Stomach (tissue), 9 donors: ENCODE data around the gene RAB3GAP1. TPM values are rescaled to one million over a fixed set of nuclear protein-coding genes. Genes with fewer than 3 reads are reported as not detected.

ENCODE experiments used
- DNase-seq, 2 donors: peaks; one replicate each; pipeline versions ENCODE4 v3.0.0 to v3.0.0-alpha.2; 2013 to 2019
- H3K27ac ChIP-seq, 5 donors: fragments of 200-600 bp in 4 of 5; sonication (generic) in 4 of 5; one replicate each; pipeline ENCODE4 v1.5.1; 2013 to 2019; ENCODE audit warnings: mild to moderate bottlenecking in 1 of 5, moderate library complexity in 1 of 5
- H3K27me3 ChIP-seq, 3 donors: fragments of 200-600 bp; sonication (generic); one replicate each; pipeline ENCODE4 v1.5.1; 2017 to 2019; ENCODE audit warnings: mixed run types in 1 of 3
- H3K36me3 ChIP-seq, 4 donors: fragments of 200-600 bp; sonication (generic); 1 replicate in 3 of 4; 2 replicates in 1 of 4; pipeline ENCODE4 v1.5.1; 2016 to 2019
- H3K4me1 ChIP-seq, 4 donors: fragments of 200-600 bp; sonication (generic); one replicate each; pipeline ENCODE4 v1.5.1; 2016 to 2019
- H3K4me3 ChIP-seq, 4 donors: fragments of 200-600 bp; sonication (generic) in 3 of 4; one replicate each; pipeline ENCODE4 v1.5.1; 2016 to 2019; ENCODE audit warnings: mild to moderate bottlenecking in 1 of 4
- H3K9me3 ChIP-seq, 4 donors: fragments of 200-600 bp; sonication (generic); one replicate each; pipeline ENCODE4 v1.5.1; 2016 to 2019
- CTCF ChIP-seq, 7 experiments: fragments of 450-650 bp in 4 of 7; fragments of 200-600 bp in 3 of 7; sonication (generic) in 3 of 7; IDR thresholded peaks; one replicate each; pipeline ENCODE4 v1.5.1; 2016 to 2019; ENCODE audit warnings: antibody characterized with exemption in 7 of 7, control low read depth in 2 of 7, mild to moderate bottlenecking in 1 of 7
- EP300 ChIP-seq: sonication (generic); formaldehyde crosslinking; IDR thresholded peaks from one replicate; pipeline ENCODE4 v1.6.1; 2017; ENCODE audit warnings: antibody characterized with exemption
- POLR2A ChIP-seq, 4 donors: fragments of 450-650 bp; IDR thresholded peaks; one replicate each; pipeline ENCODE4 v1.6.1; 2016; ENCODE audit warnings: antibody characterized with exemption in 4 of 4, control low read depth in 2 of 4, mild to moderate bottlenecking in 1 of 4, moderate library complexity in 1 of 4
- POLR2AphosphoS5 ChIP-seq, 3 donors: sonication (generic); formaldehyde crosslinking; IDR thresholded peaks; one replicate each; pipeline ENCODE4 v1.6.1; 2016; ENCODE audit warnings: antibody characterized with exemption in 3 of 3
- WGBS, 5 donors: extraction: QIAGEN DNeasy Blood & Tissue Kit in 3 of 5; methylation state at CpG; one replicate each; pipeline versions ENCODE4 v1.1.5 to v1.1.7; 2013 to 2018; 5-methylcytosine and 5-hydroxymethylcytosine counted together
- intact Hi-C: fragments of 100-400 bp; cut with DNase I; formaldehyde crosslinking; loops from one replicate; pipeline ENCODE4 v1.15.1; 2023; ENCODE audit warnings: low total_unique reads
- polyA plus RNA-seq, 3 donors: library from polyadenylated mRNA; stranded (reverse); fragments of 200-250 nt; gene quantifications; one replicate each; pipeline ENCODE4 v1.2.3, GENCODE V29; 2013
- total RNA-seq, 5 donors: library from RNA; depleted of rRNA; stranded (reverse); fragments of >200 nt; gene quantifications; one replicate each; pipeline versions ENCODE4 v1.1.0 to v1.2.3, GENCODE V29; 2014 to 2016
- donor health status: healthy with polysubstance abuse.
- donor health status: Bipolar disorder and iron deficiency.
- donor health status: healthy.

Gene RAB3GAP1
- total and polyA plus RNA-seq, 8 donors = 14.2 to 556 (median 32.1) TPM

DNA sequence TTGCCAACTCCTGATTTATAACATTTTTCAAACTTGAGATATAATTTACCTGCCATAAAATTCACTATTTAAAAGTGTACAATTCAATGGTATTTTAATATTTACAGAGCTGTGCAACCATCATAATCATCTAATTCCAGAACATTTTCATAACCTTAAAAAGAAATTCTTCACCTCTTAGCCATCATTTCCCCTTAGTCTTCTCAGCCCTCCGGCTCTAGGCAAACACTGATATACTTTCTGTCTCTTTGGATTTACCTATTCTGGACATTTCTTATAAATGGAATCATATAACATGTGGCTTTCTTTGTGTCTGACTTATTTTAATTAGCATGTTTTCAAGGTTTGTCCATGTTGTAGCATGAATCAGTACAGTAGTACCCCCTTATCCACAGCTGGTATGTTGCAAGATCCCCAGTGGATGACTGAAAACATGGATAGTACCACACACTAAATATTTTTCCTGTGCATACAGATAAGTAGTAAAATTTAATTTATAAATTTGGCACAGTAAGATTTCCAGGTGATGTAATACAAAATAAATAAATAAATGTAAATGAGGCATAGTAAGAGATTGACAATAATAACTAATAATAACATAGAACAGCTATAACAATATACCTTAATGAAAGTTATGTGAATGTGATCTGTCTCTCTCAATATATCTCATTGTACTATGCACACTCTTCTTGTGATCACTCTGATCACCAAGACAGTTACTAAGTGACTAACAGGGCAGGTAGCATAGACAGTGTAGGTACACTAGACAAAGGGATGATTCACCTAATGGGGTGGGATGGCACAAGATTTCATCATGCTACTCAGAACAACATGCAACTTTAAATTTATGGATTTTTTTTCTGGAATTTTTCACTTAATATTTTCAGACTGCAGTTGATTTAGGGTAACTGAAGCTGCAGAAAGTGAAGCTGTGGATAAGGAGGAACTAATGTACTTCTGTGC, 73.1 kb downstream of the RAB3GAP1 start:
- intact Hi-C loops = no loop called here
- peaks cover 25 to 74% (median 67%) of the 10 kb centered on the region in 4 donors for H3K36me3 ChIP-seq
- TF ChIP-seq CTCF (IDR thresholded peaks at IDR 0.05) (no peak), POLR2A (IDR thresholded peaks at IDR 0.05) (no peak), EP300 (no peak), POLR2AphosphoS5 (IDR thresholded peaks at IDR 0.05) (no peak)

DNA sequence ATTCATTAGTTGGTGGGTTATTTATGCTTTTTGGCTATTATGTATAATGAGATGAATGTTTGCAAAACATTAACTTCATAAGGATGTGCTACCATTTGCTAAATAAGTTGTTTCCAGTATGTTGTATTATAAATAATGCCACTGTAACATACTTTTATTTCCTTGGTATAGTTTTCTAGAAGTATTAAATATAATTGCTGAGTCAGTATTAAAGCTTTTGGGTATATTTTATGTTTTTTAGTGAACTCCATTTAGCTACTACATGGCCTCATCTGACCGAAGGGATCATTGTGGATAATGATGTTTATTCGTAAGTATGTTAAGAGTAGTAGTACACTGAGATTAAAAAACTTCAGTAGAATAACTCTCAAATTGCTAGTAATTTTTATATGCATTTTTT, 73.8 kb downstream of the RAB3GAP1 start:
- Histone ChIP-seq H3K27ac (no peak overlapping the region), H3K4me3 (no peak overlapping the region), H3K4me1 (peaks cover 0 to 20% (median 6%) of the 10 kb centered on the region in 4 donors), H3K9me3 (no peaks in the 10 kb centered on the region), H3K36me3 (peaks cover 29 to 76% (median 74%) of the 10 kb centered on the region in 4 donors), H3K27me3 (no peaks in the 10 kb centered on the region)
- no peak for DNase-seq
- 86 to 98% (median 96%) methylated on average over 2 of the region's 2 CpGs for WGBS, 5 donors
- intact Hi-C loops = no loop called here
- TF ChIP-seq EP300 = no peak
- TF ChIP-seq POLR2A (IDR thresholded peaks at IDR 0.05) = no peak
- no peak for TF ChIP-seq CTCF (IDR thresholded peaks at IDR 0.05)
- TF ChIP-seq POLR2AphosphoS5 (IDR thresholded peaks at IDR 0.05) = no peak

More for the DNA sequence above, 73.1 kb downstream of the RAB3GAP1 start:
- Histone ChIP-seq H3K27me3 (no peaks in the 10 kb centered on the region), H3K9me3 (no peaks in the 10 kb centered on the region), H3K4me3 (no peak overlapping the region), H3K4me1 (peaks cover 0 to 20% (median 11%) of the 10 kb centered on the region in 4 donors), H3K27ac (no peak overlapping the region)
- 87 to 97% (median 93%) methylated on average over 1 of the region's 1 CpG for WGBS, 5 donors
- DNase-seq = no peak

GRCh38 chr2:135130751-135131150, 78.7 kb downstream of the RAB3GAP1 start:
- H3K4me3 ChIP-seq = no peak overlapping the region
- no peaks in the 10 kb centered on the region for H3K4me1 ChIP-seq
- no peak for TF ChIP-seq POLR2AphosphoS5 (IDR thresholded peaks at IDR 0.05)
- TF ChIP-seq POLR2A (IDR thresholded peaks at IDR 0.05) = no peak
- no peak for TF ChIP-seq EP300
- no peak for TF ChIP-seq CTCF (IDR thresholded peaks at IDR 0.05)
- peaks cover 35 to 97% (median 89%) of the 10 kb centered on the region in 4 donors for H3K36me3 ChIP-seq
- DNase-seq = no peak
- 88 to 99% (median 95%) methylated on average over 2 of the region's 2 CpGs for WGBS, 5 donors
- H3K27me3 ChIP-seq = no peaks in the 10 kb centered on the region
- H3K9me3 ChIP-seq = no peaks in the 10 kb centered on the region
- intact Hi-C loops = no loop called here
- no peak overlapping the region for H3K27ac ChIP-seq

- Histone ChIP-seq H3K9me3 (no peaks in the 10 kb centered on the region), H3K27ac (no peak overlapping the region), H3K4me1 (no peaks in the 10 kb centered on the region), H3K36me3 (peaks cover 28 to 97% (median 89%) of the 10 kb centered on the region in 4 donors), H3K4me3 (no peak overlapping the region), H3K27me3 (no peaks in the 10 kb centered on the region)
- DNase-seq = no peak
- 84 to 94% (median 88%) methylated on average over 1 of the region's 1 CpG for WGBS, 5 donors
- intact Hi-C loops = no loop called here
- TF ChIP-seq EP300 = no peak
- no peak for TF ChIP-seq POLR2A (IDR thresholded peaks at IDR 0.05)
- TF ChIP-seq POLR2AphosphoS5 (IDR thresholded peaks at IDR 0.05) = no peak
- no peak for TF ChIP-seq CTCF (IDR thresholded peaks at IDR 0.05)
Measured at GRCh38 chr2:135132314-135132713, 80.2 kb downstream of the RAB3GAP1 start.
